HepG2 (cell line): ENCODE data around the gene FAM193A. TPM values are rescaled to one million over a fixed set of nuclear protein-coding genes. Genes with fewer than 3 reads are reported as not detected.
A peak's percentile ranks its signal among the peaks of the same experiment; 100 is the strongest.

Experiments
- ATAC-seq: fragments of 200-7000 bp; cut with Tn5 transposase; 3 replicates; pipeline ENCODE4 v1.9.1; 2020; ENCODE audit warnings: mild to moderate bottlenecking, moderate library complexity
- BruUV-seq: library from RNA; stranded (reverse); fragments of 400-500 nt; replicated peaks from 2 replicates; lab custom pipeline; 2021; lab: Mats Ljungman, UMichigan
- CTCF ChIA-PET: fragments of 300-600 bp; formaldehyde crosslinking; extraction: SDS; loops from one replicate; lab custom pipeline; 2021; ENCODE audit warnings: low total read pairs, inconsistent platforms, low intra/inter-chr PET ratio; lab: Yijun Ruan, JAX
- POLR2A ChIA-PET: fragments of 350-600 bp; sonication (Branson Sonifier 250); formaldehyde crosslinking; loops from one replicate; lab custom pipeline; 2020; ENCODE audit warnings: antibody characterized with exemption, inconsistent platforms; lab: Yijun Ruan, JAX
- DNase-seq: peaks from one replicate; pipeline ENCODE4 v3.0.0-alpha.2; 2015; ENCODE audit warnings: low spot score
- FAIRE-seq: peaks from 3 replicates; lab custom pipeline; 2011; peaks lifted over from hg19 to GRCh38; lab: Jason Lieb, UNC
- H2AFZ ChIP-seq: one replicate; pipeline ENCODE4 v1.6.1; 2011; ENCODE audit warnings: low read length, inconsistent platforms
- H3K27ac ChIP-seq: fragments of 300-600 bp; 3 replicates; pipeline ENCODE4 v1.8.0; 2011; ENCODE audit warnings: mixed run types, mild to moderate bottlenecking, mixed read lengths, low read length, inconsistent platforms; ENCODE audit not compliant: insufficient read depth; ENCODE audit errors: extremely low read length
- H3K27me3 ChIP-seq, 2 experiments: fragments of 200-600 bp in 1 of 2; 2 replicates in 1 of 2; 3 replicates in 1 of 2; pipeline versions ENCODE4 v1.6.0 to v1.8.0; 2011; ENCODE audit warnings: low read length in 2 of 2, mild to moderate bottlenecking in 2 of 2, moderate library complexity in 2 of 2, inconsistent platforms in 1 of 2; ENCODE audit not compliant: insufficient read depth in 2 of 2, control insufficient read depth in 1 of 2
- H3K36me3 ChIP-seq, 2 experiments: fragments of 200-600 bp in 1 of 2; replicated peaks in 1 of 2; 2 replicates in 1 of 2; 3 replicates in 1 of 2; pipeline versions ENCODE4 v1.5.1 to v1.8.0; 2011; ENCODE audit warnings: low read length in 2 of 2, inconsistent platforms in 1 of 2; ENCODE audit not compliant: insufficient read depth in 2 of 2, control insufficient read depth in 1 of 2
- H3K4me1 ChIP-seq: 2 replicates; pipeline ENCODE4 v1.5.1; 2012; ENCODE audit warnings: low read length, inconsistent platforms; ENCODE audit not compliant: insufficient read depth
- H3K4me2 ChIP-seq: 2 replicates; pipeline ENCODE4 v1.6.0; 2011; ENCODE audit warnings: low read depth, low read length, inconsistent platforms
- H3K4me3 ChIP-seq, 3 experiments: fragments of 200-600 bp in 1 of 3; sonication (generic), shearing (Covaris generic) in 1 of 3; replicated peaks in 1 of 3; 2 replicates each; pipeline ENCODE4 v1.5.1; 2011 to 2016; ENCODE audit warnings: low read length in 3 of 3, inconsistent platforms in 2 of 3, low read depth in 2 of 3, mild to moderate bottlenecking in 2 of 3, control low read depth in 1 of 3, mixed read lengths in 1 of 3; ENCODE audit not compliant: insufficient read depth in 1 of 3
- H3K79me2 ChIP-seq: one replicate; pipeline ENCODE4 v1.6.1; 2011; ENCODE audit warnings: low read length, inconsistent platforms; ENCODE audit not compliant: insufficient read depth
- H3K9ac ChIP-seq: 2 replicates; pipeline ENCODE4 v1.6.0; 2011; ENCODE audit warnings: mild to moderate bottlenecking, low read depth, low read length, inconsistent platforms; ENCODE audit not compliant: insufficient read depth
- H3K9me3 ChIP-seq: 2 replicates; pipeline ENCODE4 v1.5.1; 2012; ENCODE audit warnings: mild to moderate bottlenecking, low read length
- H4K20me1 ChIP-seq: 2 replicates; pipeline ENCODE4 v1.6.0; 2011; ENCODE audit warnings: inconsistent platforms, mild to moderate bottlenecking, low read length, moderate library complexity; ENCODE audit not compliant: insufficient read depth
- AFF4 ChIP-seq: sonication (generic); formaldehyde crosslinking; IDR thresholded peaks from 2 replicates; pipeline ENCODE4 v1.4.0; 2020; ENCODE audit warnings: missing genetic modification reagents
- DR1 ChIP-seq: sonication (generic); formaldehyde crosslinking; IDR thresholded peaks from 2 replicates; pipeline ENCODE4 v1.8.0; 2021; ENCODE audit warnings: mild to moderate bottlenecking, missing genetic modification reagents, inconsistent platforms
- RFX3 ChIP-seq: IDR thresholded peaks from 2 replicates; pipeline ENCODE4 v1.6.1; 2016; ENCODE audit warnings: missing biosample characterization, missing genetic modification reagents
- RXRB ChIP-seq: IDR thresholded peaks from 2 replicates; pipeline ENCODE4 v1.6.1; 2016; ENCODE audit warnings: borderline replicate concordance, missing genetic modification reagents, missing compliant biosample characterization
- TEAD2 ChIP-seq: sonication (generic); formaldehyde crosslinking; IDR thresholded peaks from 2 replicates; pipeline ENCODE4 v1.9.0; 2021; ENCODE audit warnings: missing genetic modification reagents
- TEAD3 ChIP-seq: optimal IDR thresholded peaks from 2 replicates; pipeline ENCODE3; 2016; ENCODE audit warnings: borderline replicate concordance
- ZBTB38 ChIP-seq: sonication (generic); formaldehyde crosslinking; IDR thresholded peaks from 2 replicates; pipeline ENCODE4 v1.5.1; 2020; ENCODE audit warnings: mild to moderate bottlenecking, missing genetic modification reagents
- ZNF354B ChIP-seq: sonication (generic); formaldehyde crosslinking; IDR thresholded peaks from 2 replicates; pipeline ENCODE4 v1.8.0; 2022; ENCODE audit warnings: mild to moderate bottlenecking, missing genetic modification reagents
- ZNF83 ChIP-seq: sonication (generic); formaldehyde crosslinking; IDR thresholded peaks from 2 replicates; pipeline ENCODE4 v1.4.0; 2020; ENCODE audit warnings: missing genetic modification reagents, mild to moderate bottlenecking, borderline replicate concordance
- WGBS: methylation state at CpG from one replicate; pipeline ENCODE4 v1.1.6; 2017; ENCODE audit warnings: low lambda C conversion rate; 5-methylcytosine and 5-hydroxymethylcytosine counted together
- in situ Hi-C: cut with HindIII; loops from 2 replicates; pipeline ENCODE4 v1.10.0; 2017; ENCODE audit warnings: low pct_unique_long_range_greater_than_20kb; ENCODE audit not compliant: extremely low pct_ligation_motif_present
- intact Hi-C: fragments of 100-400 bp; cut with micrococcal nuclease; formaldehyde crosslinking; loops from one replicate; pipeline ENCODE4 v1.10.0; 2022; ENCODE audit not compliant: unreplicated experiment
- polyA plus RNA-seq, 8 experiments: library from polyadenylated mRNA; depleted of rRNA in 3 of 8; stranded (reverse) in 7 of 8; unstranded in 1 of 8; fragments of >200 nt; fragmentation: Illumina TruSeq in 4 of 8; extraction: Trizol in 4 of 8; gene quantifications; 2 replicates each; pipeline versions ENCODE4 v1.2.1 to v1.2.3, GENCODE V29; 2011 to 2016; ENCODE audit warnings: low read depth in 4 of 8, missing spikeins in 1 of 8, mixed read lengths in 1 of 8; ENCODE audit not compliant: insufficient read depth in 1 of 8
- total RNA-seq, 5 experiments: library from RNA; depleted of rRNA; stranded (reverse); fragments of >200 nt; fragmentation: Illumina TruSeq; extraction: Trizol; gene quantifications; 2 replicates each; pipeline ENCODE4 v1.2.3, GENCODE V29; 2016; ENCODE audit warnings: low read depth in 1 of 5
- TF ChIP-seq, protein P1 (sequence below): sonication (generic); formaldehyde crosslinking; IDR thresholded peaks from 2 replicates; pipeline ENCODE4 v1.4.0; 2020; ENCODE audit warnings: mild to moderate bottlenecking, low read depth, missing genetic modification reagents

The FAM193A gene
- total and polyA plus RNA-seq, 2 of the 13 experiments (the other 11 are each of a cell fraction or from before 2014, with no cell fraction given), result 5.7 to 8.7 TPM

GRCh38 chr4:2570551-2571222, 34.2 kb downstream of the FAM193A start:
- H3K9me3 ChIP-seq, result no peaks in the 10 kb centered on the region
- no TSS peak for BruUV-seq
- H3K4me3 ChIP-seq, result no peak overlapping the region
- H4K20me1 ChIP-seq, result peaks cover 46% of the 10 kb centered on the region
- TF ChIP-seq, protein P1, sequence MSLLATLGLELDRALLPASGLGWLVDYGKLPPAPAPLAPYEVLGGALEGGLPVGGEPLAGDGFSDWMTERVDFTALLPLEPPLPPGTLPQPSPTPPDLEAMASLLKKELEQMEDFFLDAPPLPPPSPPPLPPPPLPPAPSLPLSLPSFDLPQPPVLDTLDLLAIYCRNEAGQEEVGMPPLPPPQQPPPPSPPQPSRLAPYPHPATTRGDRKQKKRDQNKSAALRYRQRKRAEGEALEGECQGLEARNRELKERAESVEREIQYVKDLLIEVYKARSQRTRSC (CRISPR knock-in tag), result no peak
- TF ChIP-seq ZBTB38 (CRISPR knock-in tag), result 0 out of 2 replicates have a peak, but pooled peaks have one; percentile 20
- TF ChIP-seq TEAD3 (CRISPR knock-in tag), result no peak
- intact Hi-C loops (no loop called here), in situ Hi-C loops (no loop called here)
- peaks cover 36% of the 10 kb centered on the region for H3K4me1 ChIP-seq
- no peak overlapping the region for H2AFZ ChIP-seq
- FAIRE-seq (no peak), ATAC-seq (peak; percentile 19; the same call in 2 of the 3 replicates), DNase-seq (no peak)
- ChIA-PET POLR2A (no interaction called here), CTCF (no interaction called here)
- WGBS, result 99% methylated on average over 9 of the region's 11 CpGs
- H3K27me3 ChIP-seq, result no peaks in the 10 kb centered on the region
- peaks cover 5 to 8% of the 10 kb centered on the region in 2 experiments; a peak in 2 of 5 replicates for H3K36me3 ChIP-seq
- peaks cover 92% of the 10 kb centered on the region for H3K79me2 ChIP-seq
- H3K9ac ChIP-seq, result no peak overlapping the region
- no peak overlapping the region for H3K4me2 ChIP-seq
- no peak overlapping the region for H3K27ac ChIP-seq

DNA sequence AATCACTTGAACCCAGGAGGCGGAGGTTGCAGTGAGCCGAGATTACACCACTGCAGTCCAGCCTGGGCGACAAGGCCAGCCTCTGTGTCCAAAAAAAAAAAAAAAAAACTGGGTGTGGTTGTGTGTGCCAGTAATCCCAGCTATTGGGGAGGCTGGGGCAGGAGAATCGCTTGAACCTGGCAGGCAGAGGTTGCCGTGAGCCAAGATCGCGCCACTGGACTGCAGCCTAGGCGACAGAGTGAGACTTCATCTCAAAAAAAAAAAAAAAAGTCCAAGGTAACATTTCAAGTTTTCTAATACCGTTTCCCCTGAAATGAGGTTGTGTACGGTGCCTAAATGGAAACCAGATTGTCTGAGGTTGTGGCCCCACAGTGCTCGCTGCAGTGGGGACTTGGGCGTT, 35.6 kb downstream of the FAM193A start:
- Histone ChIP-seq H3K9me3 (no peaks in the 10 kb centered on the region), H2AFZ (no peak overlapping the region), H4K20me1 (peaks cover 56% of the 10 kb centered on the region), H3K79me2 (peaks cover 96% of the 10 kb centered on the region), H3K36me3 (peaks cover 5 to 8% of the 10 kb centered on the region in 2 experiments; a peak in 2 of 5 replicates), H3K4me1 (peaks cover 37% of the 10 kb centered on the region), H3K27ac (no peak overlapping the region), H3K4me2 (no peak overlapping the region), H3K9ac (no peak overlapping the region), H3K27me3 (no peaks in the 10 kb centered on the region), H3K4me3 (no peak overlapping the region)
- TF ChIP-seq DR1 (CRISPR knock-in tag) (no peak), ZNF83 (no peak), RFX3 (CRISPR knock-in tag) (no peak), ZNF354B (CRISPR knock-in tag) (no peak), RXRB (CRISPR knock-in tag) (no peak), AFF4 (CRISPR knock-in tag) (no peak), TEAD2 (CRISPR knock-in tag) (no peak)
- no peak for ATAC-seq
- DNase-seq, result no peak
- in situ Hi-C loops (no loop called here), intact Hi-C loops (no loop called here)
- 96% methylated on average over 12 of the region's 12 CpGs for WGBS
- ChIA-PET POLR2A (no interaction called here), CTCF (no interaction called here)
- BruUV-seq, result no TSS peak
- FAIRE-seq, result no peak
